HG03064 (cell line): ENCODE results near the gene SULT1C4.
"Not testable (repeated sequence)": the region's sequence is repeated elsewhere in the genome, so short reads cannot be mapped to it uniquely, and the experiment has no call there.

Experiments used
- ATAC-seq: cut with Tn5 transposase; IDR thresholded peaks from one replicate; pipeline ENCODE4 v1.9.1; 2021; ENCODE audit warnings: low read depth; ENCODE audit not compliant: unreplicated experiment

The SULT1C4 gene

DNA sequence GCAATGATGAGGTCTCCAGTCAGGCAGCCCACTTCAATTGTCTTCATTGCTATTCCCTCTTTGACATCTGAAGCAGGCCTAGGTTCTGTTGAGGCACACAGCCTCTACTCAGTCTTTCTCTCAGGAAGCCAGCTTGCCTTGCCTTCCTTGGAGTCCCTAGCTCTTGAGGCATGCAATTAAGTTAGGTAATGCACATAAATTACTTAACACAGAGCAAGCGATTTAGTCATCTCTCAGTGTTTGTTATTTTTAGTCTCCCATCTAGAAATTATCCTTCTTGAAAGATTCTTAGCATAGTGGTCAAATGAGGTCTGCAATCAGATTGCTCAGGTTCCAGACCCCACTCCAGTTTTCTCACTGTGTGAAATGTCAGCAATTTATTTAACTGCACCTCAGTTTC is 32.0 kb downstream of the SULT1C4 start:
- no peak for ATAC-seq

- no peak for ATAC-seq
These were observed 35.4 kb downstream of the SULT1C4 start for GRCh38 chr2:108412995-108413710.

DNA sequence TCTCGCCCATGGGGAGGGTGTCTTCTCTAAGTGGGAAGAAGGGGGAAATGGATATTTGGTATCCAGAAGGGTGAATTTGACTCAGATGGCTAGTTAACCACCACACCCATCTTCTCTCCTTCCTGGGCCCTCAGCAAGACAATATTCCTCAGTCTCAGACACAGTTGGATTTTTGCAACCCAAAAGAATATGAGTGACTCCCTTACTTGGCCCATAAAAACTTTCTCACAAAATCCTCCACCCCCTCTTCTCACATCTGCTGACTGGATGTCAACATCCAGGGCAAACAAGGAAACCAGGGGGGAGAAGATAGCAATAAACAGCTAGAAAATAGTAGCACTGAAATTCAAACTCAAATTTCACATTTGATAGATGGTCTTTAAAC is 35.9 kb downstream of the SULT1C4 start:
- ATAC-seq = no peak

DNA sequence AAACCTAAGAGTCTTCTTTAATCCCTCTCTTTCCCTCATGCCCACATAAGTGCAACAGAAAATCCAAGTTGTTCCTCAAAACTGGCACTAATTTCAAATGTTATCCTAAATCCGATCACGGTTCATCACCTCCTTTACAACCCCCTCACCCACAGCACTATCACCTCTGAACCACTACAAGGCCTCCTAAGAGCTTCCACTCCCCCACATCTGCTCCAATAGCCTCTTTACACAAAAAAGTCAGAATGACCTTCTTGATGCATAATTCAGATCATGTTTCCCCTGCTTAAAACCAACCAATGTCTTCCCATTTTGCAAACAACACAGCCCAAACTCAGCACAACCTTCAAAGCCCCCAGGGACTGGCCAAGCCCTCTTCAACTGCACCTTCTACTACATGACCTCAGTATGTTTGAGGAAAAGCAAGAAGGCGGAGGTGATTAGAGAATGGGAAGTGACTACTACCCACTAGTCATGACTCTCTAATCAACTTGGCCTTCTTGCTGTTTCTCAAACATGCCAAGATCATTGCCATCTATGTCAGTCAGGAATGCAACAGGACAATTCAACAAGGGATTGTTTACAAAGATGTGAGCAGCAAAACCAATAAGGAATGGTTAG is 36.6 kb downstream of the SULT1C4 start:
- no peak for ATAC-seq

GRCh38 chr2:108414945-108415344 is 37.2 kb downstream of the SULT1C4 start:
- ATAC-seq = no peak

- no peak for ATAC-seq
These were observed 39.5 kb downstream of the SULT1C4 start for GRCh38 chr2:108417254-108417653.

DNA sequence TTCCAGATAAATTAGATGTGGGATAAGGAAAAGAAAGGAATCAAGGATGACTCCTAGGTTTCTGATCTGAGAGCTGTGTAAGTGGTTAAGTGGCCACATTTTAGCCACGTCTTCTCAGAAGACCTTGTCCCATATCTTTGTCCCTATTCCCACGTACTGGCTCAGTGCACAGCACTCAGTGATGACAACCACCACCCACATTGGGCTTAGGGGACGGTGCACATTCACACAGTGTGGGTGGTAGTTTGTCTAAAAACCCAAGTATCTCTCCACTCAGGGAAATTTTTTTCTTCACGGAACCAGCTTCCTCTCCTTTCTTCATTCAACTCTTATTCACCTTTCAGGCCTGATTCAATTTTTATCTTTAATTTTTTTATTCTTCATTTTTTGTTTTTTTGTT is 40.7 kb downstream of the SULT1C4 start:
- no peak for ATAC-seq

DNA sequence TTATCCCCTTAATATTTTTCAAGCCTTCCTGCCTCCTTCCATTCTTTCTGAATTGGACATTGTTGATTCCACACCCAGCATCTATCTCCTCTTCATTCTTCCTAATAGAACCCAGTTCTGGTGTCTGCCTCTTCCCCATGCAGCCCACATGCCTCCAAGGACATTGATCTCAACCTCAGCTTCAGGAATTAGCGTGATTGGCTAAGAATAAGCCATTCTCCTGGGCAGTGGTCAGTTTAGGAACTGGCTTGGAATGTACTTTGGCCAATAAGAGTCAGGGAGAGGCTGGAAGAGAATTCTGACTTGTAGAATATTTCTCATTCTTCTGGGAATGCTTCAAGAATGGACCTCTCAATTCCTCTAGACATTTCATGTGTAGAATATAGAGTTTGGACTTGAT is 45.3 kb downstream of the SULT1C4 start:
- ATAC-seq = no peak

GRCh38 chr2:108423502-108424251 is 45.9 kb downstream of the SULT1C4 start:
- no peak for ATAC-seq

DNA sequence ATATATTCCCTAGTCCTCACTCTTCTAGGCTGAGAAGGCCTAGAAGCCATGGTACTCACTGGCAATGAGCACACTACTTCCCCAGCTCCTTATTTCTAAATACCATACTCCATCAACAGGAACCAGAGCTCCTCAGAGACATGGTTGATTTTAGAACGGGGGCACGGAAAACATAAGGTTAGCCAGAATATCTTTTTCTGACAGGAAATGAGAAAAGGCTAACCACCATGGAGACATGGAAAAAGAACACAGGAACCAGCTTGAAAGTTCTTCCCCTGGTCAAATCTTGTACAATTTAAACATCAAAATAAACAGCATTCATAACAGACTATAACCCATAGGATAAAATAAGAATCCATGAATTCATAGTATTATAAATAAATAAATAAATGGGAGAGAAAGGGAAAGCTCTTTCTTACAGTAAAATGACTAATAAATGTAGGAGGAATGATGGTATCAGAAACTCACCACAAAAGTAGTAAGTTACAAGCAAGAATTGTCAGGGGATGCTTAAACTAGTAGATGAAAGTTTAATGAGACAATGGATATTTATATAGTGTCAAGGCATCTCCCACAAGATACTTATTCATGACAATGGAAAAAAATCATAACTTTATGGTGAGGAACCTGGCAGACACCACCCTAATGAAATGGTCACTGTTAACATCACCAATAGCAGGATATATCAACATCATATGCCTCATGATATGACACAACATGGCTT is 50.7 kb downstream of the SULT1C4 start:
- ATAC-seq = no peak

GRCh38 chr2:108435578-108435977 is 57.8 kb downstream of the SULT1C4 start:
- ATAC-seq = not testable (repeated sequence)

- no peak for ATAC-seq
These were observed 59.2 kb downstream of the SULT1C4 start for GRCh38 chr2:108436976-108437375.
